Neural progenitor cell (in vitro differentiated cells): ENCODE results near the gene FILIP1. TPM values are rescaled to one million over a fixed set of nuclear protein-coding genes. Genes with fewer than 3 reads are reported as not detected.

ENCODE experiments used
- DNase-seq: peaks from one replicate; pipeline ENCODE4 v3.0.0-alpha.2; 2016; ENCODE audit warnings: low spot score
- H2AFZ ChIP-seq: fragments of 200-600 bp; sonication (generic); replicated peaks from 2 replicates; pipeline ENCODE4 v1.6.1; 2016; ENCODE audit warnings: antibody characterized with exemption
- H3F3A ChIP-seq: fragments of 200-600 bp; sonication (generic); 2 replicates; pipeline ENCODE4 v1.6.1; 2016; ENCODE audit warnings: antibody characterized with exemption, low read depth
- H3K27ac ChIP-seq: fragments of 200-600 bp; sonication (generic); 2 replicates; pipeline ENCODE4 v1.5.1; 2016; ENCODE audit warnings: mild to moderate bottlenecking
- H3K27me3 ChIP-seq: fragments of 200-600 bp; sonication (generic); 2 replicates; pipeline ENCODE4 v1.6.1; 2016; ENCODE audit warnings: mild to moderate bottlenecking, moderate library complexity
- H3K36me3 ChIP-seq: fragments of 200-600 bp; sonication (generic); 2 replicates; pipeline ENCODE4 v1.5.1; 2016
- H3K4me1 ChIP-seq: fragments of 200-600 bp; sonication (generic); 2 replicates; pipeline ENCODE4 v1.6.1; 2016; ENCODE audit warnings: mixed run types
- H3K4me2 ChIP-seq: fragments of 200-600 bp; sonication (generic); 2 replicates; pipeline ENCODE4 v1.6.1; 2016
- H3K4me3 ChIP-seq: fragments of 200-600 bp; sonication (generic); 2 replicates; pipeline ENCODE4 v1.5.1; 2016
- H3K79me2 ChIP-seq: fragments of 200-600 bp; sonication (generic); 2 replicates; pipeline ENCODE4 v1.6.1; 2016; ENCODE audit warnings: low read depth
- H3K9ac ChIP-seq: fragments of 200-600 bp; sonication (generic); 2 replicates; pipeline ENCODE4 v1.6.1; 2016
- H3K9me3 ChIP-seq: fragments of 200-600 bp; sonication (generic); 2 replicates; pipeline ENCODE4 v1.5.1; 2016; ENCODE audit warnings: low read depth
- H4K20me1 ChIP-seq: fragments of 200-600 bp; sonication (generic); 2 replicates; pipeline ENCODE4 v1.6.1; 2016; ENCODE audit warnings: low read depth
- H3K27ac Mint-ChIP-seq: 3 replicates; pipeline ENCODE4 v1.8.0; 2021; ENCODE audit warnings: mixed read lengths
- H3K27me3 Mint-ChIP-seq: 2 replicates; pipeline ENCODE4 v1.8.0; 2022; ENCODE audit warnings: low read depth, mild to moderate bottlenecking, inconsistent platforms, moderate library complexity, mixed read lengths; ENCODE audit not compliant: insufficient read depth
- H3K36me3 Mint-ChIP-seq: 3 replicates; pipeline ENCODE4 v1.8.0; 2021; ENCODE audit warnings: mixed read lengths
- H3K4me1 Mint-ChIP-seq: 3 replicates; pipeline ENCODE4 v1.8.0; 2021; ENCODE audit warnings: mixed read lengths
- H3K4me3 Mint-ChIP-seq: 3 replicates; pipeline ENCODE4 v1.8.0; 2021; ENCODE audit warnings: mild to moderate bottlenecking, moderate library complexity, mixed read lengths
- H3K9me3 Mint-ChIP-seq: 3 replicates; pipeline ENCODE4 v1.8.0; 2020; ENCODE audit warnings: mixed read lengths
- CTCF ChIP-seq: fragments of 200-600 bp; sonication (generic); IDR thresholded peaks from 2 replicates; pipeline ENCODE4 v1.5.1; 2017; ENCODE audit warnings: antibody characterized with exemption, mild to moderate bottlenecking
- EZH2 ChIP-seq: fragments of 200-600 bp; sonication (generic); IDR thresholded peaks from 2 replicates; pipeline ENCODE4 v1.6.1; 2017; ENCODE audit warnings: antibody characterized with exemption, mild to moderate bottlenecking, moderate library complexity
- EZH2phosphoT487 ChIP-seq: fragments of 200-600 bp; sonication (generic); IDR thresholded peaks from 2 replicates; pipeline ENCODE4 v1.6.1; 2017; ENCODE audit warnings: antibody characterized with exemption
- total RNA-seq: library from RNA; depleted of rRNA; stranded (reverse); fragments of >200 nt; gene quantifications from 2 replicates; pipeline ENCODE4 v1.2.3, GENCODE V29; 2015; ENCODE audit warnings: low replicate concordance

FILIP1 gene
- total RNA-seq, 1 donor from 2014 or later, result 22.6 TPM

- TF ChIP-seq EZH2phosphoT487 (no peak), EZH2 (no peak), CTCF (no peak)
- no peak overlapping the region for H3K27ac Mint-ChIP-seq
- Histone ChIP-seq H3K9ac (no peak overlapping the region), H4K20me1 (peaks cover 20% of the 10 kb centered on the region), H3K36me3 (no peaks in the 10 kb centered on the region), H3F3A (peaks cover 6% of the 10 kb centered on the region), H3K27me3 (no peaks in the 10 kb centered on the region), H3K4me2 (no peak overlapping the region), H3K9me3 (no peaks in the 10 kb centered on the region), H3K79me2 (peaks cover 100% of the 10 kb centered on the region), H3K27ac (no peak overlapping the region), H3K4me1 (peaks cover 47% of the 10 kb centered on the region), H2AFZ (no peak overlapping the region), H3K4me3 (no peak overlapping the region)
- no peaks in the 10 kb centered on the region for H3K9me3 Mint-ChIP-seq
- no peak for DNase-seq
- no peaks in the 10 kb centered on the region for H3K27me3 Mint-ChIP-seq
- no peak overlapping the region for H3K4me3 Mint-ChIP-seq
- H3K36me3 Mint-ChIP-seq, result peaks cover 8% of the 10 kb centered on the region
- H3K4me1 Mint-ChIP-seq, result peaks cover 11% of the 10 kb centered on the region
Measured at GRCh38 chr6:75279418-75279817, 214.2 kb downstream of the FILIP1 start.

GRCh38 chr6:75278474-75279077, 215.0 kb downstream of the FILIP1 start:
- no peaks in the 10 kb centered on the region for H3K27me3 ChIP-seq
- Mint-ChIP-seq H3K27ac (no peak overlapping the region), H3K27me3 (no peaks in the 10 kb centered on the region), H3K9me3 (no peaks in the 10 kb centered on the region), H3K36me3 (peaks cover 15% of the 10 kb centered on the region), H3K4me1 (peaks cover 11% of the 10 kb centered on the region), H3K4me3 (no peak overlapping the region)
- H3K27ac ChIP-seq, result no peak overlapping the region
- no peaks in the 10 kb centered on the region for H3F3A ChIP-seq
- H3K4me2 ChIP-seq, result no peak overlapping the region
- H4K20me1 ChIP-seq, result peaks cover 20% of the 10 kb centered on the region
- H3K4me1 ChIP-seq, result peaks cover 47% of the 10 kb centered on the region
- no peak overlapping the region for H2AFZ ChIP-seq
- TF ChIP-seq EZH2, result no peak
- TF ChIP-seq EZH2phosphoT487, result no peak
- TF ChIP-seq CTCF, result no peak
- no peak for DNase-seq
- H3K4me3 ChIP-seq, result no peak overlapping the region
- H3K9me3 ChIP-seq, result no peaks in the 10 kb centered on the region
- H3K36me3 ChIP-seq, result no peaks in the 10 kb centered on the region
- H3K79me2 ChIP-seq, result peaks cover 100% of the 10 kb centered on the region
- no peak overlapping the region for H3K9ac ChIP-seq

- DNase-seq, result no peak
- H3K4me3 ChIP-seq, result no peak overlapping the region
- peaks cover 18% of the 10 kb centered on the region for H3K4me1 ChIP-seq
- no peaks in the 10 kb centered on the region for H3K9me3 ChIP-seq
- no peaks in the 10 kb centered on the region for H3F3A ChIP-seq
- H2AFZ ChIP-seq, result no peak overlapping the region
- no peaks in the 10 kb centered on the region for H3K27me3 ChIP-seq
- Mint-ChIP-seq H3K9me3 (no peaks in the 10 kb centered on the region), H3K27ac (no peak overlapping the region), H3K4me3 (no peak overlapping the region), H3K4me1 (no peaks in the 10 kb centered on the region), H3K36me3 (peaks cover 27% of the 10 kb centered on the region), H3K27me3 (no peaks in the 10 kb centered on the region)
- TF ChIP-seq CTCF (no peak), EZH2 (no peak), EZH2phosphoT487 (no peak)
- H3K4me2 ChIP-seq, result no peak overlapping the region
- H3K36me3 ChIP-seq, result peaks cover 6% of the 10 kb centered on the region
- peaks cover 99% of the 10 kb centered on the region for H3K79me2 ChIP-seq
- H3K27ac ChIP-seq, result no peak overlapping the region
- peaks cover 7% of the 10 kb centered on the region for H4K20me1 ChIP-seq
- H3K9ac ChIP-seq, result no peak overlapping the region
Measured at GRCh38 chr6:75275067-75275466, 218.5 kb downstream of the FILIP1 start.
